Bone marrow (tissue), 2 donors: ENCODE results near the gene ABCC5.

Source experiments
- DNase-seq, 2 donors: peaks; one replicate each; lab custom pipeline; 2025; lab: John Stamatoyannopoulos, UW

Gene ABCC5

DNA sequence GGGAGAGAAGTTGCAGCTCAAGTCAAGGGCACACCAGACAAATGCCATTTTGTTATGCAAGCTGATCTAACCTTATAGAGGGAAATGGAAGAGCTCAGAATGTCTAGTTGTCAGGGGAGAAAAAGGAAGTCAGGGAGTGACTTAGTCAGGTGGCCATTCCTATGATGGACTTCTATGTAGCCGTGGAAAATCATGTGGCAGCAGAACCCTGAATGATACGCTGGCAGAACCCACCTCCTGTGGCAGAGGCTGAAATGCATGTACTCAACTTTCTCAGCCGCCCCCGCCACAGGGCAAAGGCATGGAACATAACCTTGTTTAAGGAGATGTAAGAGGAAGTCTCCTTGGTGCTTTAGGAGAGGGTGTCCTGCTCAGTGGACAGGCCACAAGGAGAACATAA lies 95.3 kb downstream of the ABCC5 start:
- DNase-seq: no peak

DNA sequence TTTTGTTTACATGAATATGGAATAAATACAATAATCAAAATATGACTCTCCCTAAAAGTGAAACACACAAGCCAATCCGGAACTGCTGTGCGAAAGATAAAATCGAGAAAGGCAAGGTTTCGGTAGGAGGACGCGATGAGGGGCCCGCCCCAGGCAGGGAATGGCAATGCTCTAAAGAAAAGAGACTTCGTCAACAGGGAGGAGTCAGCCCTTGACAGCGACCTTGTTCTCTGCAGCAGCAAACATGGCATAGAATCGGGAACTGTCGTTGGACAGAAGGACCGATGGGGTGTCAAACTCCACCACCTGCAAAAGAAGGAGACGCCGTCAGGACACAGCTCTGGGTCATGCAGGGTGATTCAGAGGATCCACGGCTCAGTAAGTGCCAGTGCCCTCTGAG lies 96.6 kb downstream of the ABCC5 start:
- no peak for DNase-seq

DNA sequence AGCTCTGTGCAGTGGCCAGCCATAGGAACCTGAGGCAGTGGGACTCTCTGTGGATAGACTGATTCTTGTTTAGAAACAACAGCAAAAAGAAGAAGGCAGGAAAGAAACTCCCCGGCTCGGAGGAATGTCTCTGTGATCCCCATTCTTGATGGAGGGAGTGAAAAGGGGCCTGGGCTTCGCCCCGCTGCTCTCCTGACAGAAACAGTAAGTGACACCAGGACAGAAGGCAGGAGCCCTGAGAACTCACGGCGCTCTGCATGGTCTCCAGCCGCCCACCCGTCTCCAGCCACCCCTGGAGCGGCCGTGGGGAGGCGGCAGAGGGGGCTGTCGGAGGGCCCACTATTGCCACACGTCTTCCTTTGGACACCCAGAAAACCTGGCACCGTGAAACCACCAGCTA lies 97.3 kb downstream of the ABCC5 start:
- DNase-seq: no peak

DNA sequence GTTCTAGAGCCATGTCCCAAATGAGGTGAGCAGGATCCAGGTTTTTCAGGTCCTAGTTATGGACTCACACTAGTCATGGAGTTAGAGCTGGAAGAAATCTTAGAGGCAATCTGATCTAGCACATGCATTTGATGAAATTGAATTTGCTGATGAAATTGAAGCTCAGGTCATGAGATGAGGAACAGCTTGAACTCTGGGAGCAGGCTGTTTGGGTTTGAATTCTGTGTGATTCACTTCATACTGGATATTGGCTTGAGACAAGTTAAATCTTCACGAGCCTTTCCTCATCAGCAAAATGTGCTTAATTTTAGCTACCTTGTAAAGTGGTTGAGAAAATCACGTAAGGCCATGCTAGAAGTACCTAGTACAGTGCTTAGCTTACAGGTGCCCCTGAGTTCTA lies 99.5 kb downstream of the ABCC5 start:
- no peak for DNase-seq

DNA sequence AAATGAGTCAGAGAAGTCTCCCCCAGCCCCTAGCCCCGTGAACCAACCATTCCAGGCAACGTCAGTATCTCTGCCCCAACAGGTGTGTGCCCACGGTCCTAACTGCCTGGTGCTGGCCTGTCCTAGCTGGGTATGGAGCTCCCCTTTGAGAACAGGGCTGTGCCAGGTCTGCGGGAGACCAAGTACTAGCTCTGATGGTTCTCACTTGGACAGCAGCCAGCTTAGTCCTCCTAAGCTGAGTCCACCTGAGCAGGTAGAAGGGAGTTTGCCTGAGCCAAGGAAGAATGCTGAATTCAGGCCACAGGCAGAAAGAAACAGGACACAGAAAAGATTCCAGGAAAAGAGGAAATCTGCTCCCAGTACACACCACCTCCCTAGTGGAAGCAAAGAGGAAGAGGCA lies 99.9 kb downstream of the ABCC5 start:
- no peak for DNase-seq

DNA sequence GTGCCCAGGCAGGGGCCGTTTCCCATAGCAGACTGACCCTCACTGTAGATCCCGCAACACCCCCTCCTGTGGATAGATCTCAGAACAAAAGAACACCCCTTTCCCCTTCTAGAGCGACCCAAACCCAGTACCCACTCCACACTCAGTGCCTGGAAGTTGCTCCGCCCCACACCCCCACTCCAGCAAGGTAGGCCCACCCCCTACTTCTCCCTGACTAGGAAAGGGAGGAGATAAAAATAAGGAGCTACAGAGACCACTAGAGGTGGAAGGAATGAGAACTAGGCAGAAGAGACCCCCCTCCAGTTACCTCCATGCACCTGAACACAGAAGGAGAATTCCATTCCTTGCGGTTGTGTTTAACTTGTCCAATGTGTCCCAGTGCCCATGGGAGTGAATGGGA lies 102.8 kb downstream of the ABCC5 start:
- DNase-seq: no peak

DNA sequence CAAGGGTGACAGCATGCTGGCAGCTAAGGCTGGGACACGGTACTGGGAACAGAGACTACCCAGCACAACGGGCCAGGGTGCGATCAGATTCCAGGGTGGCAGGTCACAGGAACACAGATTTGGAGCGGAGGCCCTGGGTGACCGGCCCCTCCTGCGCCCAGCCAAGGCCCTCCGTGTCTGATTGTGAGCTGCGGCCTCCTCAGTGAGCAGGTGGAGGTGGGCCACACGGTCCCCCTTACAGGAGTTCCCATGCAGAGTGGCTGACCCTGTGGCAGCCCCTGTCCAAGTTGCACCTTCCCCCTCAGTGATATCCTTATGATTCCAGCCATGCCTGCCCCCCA lies 104.1 kb downstream of the ABCC5 start:
- DNase-seq: no peak

DNA sequence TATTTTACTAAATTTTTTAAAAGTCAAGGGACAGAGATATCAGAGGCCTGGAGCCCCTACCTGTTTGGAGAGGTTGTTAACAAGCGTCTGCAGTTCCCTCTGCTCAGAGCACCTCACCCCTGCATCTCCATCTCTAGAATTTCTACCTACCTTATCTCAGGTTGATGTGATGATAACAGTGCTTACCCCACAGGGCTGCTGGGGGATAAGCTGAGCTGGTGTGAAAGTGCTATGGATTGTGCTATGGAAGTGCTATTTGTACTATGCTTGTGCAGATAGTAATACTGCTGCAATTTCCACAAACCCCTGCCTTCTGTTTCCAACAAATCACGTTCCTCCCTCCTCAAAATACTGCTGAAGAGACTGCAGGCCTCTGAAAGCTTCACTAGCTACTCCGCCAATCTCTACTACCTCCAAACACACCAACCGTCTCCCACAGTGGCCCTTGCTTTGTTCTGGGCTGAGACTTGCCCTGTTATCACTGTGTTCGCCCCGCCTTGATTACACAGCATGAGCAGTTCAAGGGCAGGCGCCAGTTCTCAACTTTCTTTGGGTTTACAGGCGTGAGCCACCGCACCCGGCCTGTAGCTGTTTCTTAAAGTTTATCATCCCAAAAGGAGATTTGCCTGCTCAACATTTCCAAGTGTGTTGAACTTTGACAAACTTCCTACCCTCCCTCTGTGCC lies 104.6 kb downstream of the ABCC5 start:
- no peak for DNase-seq

DNA sequence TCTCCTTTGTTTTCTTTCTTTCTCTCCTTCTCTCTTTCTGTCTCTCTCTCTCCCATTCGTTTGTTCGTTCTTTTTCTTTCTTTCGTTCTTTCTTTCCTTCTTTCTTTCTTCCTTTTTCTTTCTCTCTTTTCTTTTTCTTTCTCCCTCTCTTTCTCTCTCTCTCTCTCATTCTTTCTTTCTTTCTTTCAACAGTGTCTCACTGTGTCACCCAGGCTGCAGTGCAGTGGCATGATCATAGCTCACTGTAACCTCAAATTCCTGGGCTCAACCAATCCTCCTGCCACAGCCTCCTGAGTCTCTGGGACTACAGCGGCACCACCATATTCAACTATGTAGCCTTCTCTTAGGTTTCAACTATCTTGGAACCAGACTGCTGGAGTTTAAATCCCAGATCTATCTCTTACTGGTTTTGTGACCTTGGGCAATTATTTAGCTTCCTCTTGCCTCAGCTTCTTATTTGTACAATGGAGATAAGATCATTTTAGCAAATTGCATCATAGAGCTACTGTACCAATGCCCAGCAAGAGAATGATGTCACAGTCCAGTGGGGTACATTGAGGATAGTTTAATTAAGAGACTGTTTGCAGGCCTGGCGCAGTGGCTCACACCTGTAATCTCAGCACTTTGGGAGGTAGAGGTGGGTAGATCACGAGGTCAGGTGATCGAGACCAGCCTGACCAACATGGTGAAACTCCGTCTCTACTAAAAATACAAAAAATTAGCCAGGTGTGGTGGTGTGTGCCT lies 105.7 kb downstream of the ABCC5 start:
- no peak for DNase-seq

DNA sequence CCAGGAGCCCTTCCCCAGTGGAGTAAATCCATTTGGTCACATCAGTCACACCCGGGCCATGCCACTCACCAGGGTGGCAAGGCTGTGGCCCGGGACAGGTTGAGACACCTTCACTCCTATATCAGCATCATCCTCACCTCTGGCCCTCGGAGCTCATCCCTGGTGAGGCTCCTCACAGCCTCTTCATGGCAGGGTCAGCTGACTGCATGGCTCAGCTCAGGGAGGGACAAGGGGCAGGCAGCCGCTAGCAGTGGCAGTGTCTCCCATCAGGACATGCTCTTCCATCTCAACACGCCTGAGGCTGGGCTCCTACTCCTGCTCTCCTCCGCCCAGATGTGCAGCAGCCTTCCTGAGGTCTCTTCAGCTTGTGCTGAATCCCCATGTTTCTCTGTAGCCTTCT lies 106.6 kb downstream of the ABCC5 start:
- DNase-seq: no peak

DNA sequence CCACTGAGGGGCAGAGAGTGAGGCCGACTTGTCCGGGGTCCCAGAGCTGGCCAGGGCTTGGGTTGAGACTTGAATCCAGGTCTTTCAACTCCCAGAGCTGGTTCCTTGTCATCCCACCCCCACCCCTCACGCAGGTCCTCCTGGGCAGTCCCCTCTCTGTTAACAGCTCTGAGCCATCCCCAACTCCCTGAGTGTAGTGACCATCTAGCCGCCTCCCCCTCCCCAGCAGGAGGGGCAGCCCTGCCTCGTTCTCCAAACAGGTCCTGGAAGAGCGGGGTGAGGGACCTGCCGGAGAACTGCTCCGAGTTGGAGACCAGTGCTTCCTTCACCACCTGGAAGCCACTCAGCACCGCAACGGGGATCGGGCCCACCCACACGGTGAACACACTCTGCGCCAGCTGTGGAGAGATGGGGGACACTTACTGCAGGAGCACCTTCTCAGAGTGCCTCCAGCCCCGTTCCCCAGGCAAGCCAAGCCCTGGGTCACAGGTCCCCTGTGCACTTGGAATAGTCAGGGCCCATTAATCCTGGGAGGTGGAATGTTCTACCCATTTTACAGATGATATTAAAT lies 108.6 kb downstream of the ABCC5 start:
- DNase-seq: no peak

DNA sequence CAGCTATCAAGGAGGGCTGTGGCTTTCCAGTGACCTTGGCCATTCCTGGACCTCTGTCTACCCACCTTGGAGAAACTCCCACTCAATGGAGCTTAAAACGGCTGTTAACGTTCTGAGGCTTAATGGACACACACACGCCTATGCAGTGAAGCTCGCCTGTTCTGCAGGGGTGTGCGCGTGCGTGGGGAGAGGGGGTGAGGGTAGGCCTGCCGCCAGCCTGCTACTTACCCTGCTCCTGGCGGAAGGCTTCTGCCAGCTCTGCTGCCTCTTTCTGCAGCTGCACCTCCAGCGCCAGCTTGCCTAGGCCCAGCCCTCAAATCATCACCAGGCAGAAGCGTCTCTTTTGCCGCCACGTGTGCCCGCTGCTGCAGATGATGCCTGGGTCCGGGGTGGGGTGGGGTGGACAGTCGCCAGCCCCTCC lies 109.8 kb downstream of the ABCC5 start:
- no peak for DNase-seq

DNA sequence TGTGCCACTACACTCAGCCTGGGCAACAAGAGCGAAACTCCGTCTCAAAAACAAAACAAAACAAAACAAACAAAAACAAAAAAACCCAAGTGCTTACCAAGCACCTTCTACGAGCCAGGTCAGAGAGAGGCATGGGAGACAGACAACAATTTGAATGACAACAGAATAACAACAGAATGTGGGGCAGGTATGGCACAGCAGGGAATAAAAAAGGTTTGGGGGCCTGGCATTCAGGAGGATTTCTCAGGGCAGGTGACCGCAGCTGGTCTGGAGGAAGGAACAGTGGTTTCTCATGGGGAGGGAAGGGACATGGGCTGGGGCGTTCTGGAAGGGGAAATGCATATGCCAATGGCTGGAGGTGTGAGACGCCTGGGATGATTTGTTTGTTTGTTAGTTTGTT lies 110.5 kb downstream of the ABCC5 start:
- DNase-seq: no peak

DNA sequence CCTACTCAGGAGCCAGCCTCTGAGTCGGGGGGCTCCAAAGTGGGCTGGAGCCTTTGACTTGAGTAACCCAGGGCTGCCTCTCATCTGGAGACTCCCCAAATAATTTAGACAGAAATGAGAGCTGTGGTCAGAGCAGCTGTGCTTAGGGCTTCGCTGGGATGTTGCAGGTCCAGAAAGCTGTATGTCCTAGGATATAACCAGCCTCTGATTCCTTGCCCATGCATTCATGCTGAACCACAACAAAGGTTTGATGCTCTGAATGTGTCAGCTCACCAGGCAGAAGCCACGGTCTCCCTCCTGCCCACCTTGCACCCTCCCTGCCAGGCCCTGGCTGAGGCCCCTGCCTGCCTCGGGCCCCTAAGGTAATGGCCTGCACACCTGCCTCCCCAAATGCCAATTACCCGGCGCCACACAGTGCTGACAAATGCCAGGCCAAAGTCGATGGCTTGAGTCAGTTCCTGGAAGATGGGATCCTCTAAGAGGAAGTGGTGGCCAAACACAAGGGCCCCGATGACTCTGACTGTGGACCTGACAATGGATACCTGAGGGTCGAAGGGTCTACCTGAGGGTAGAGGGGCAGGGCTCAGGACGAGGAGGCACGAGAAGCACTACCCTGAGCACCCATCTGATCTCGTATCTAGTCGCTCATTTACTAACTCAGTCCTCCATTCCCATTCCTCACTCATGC lies 111.3 kb downstream of the ABCC5 start:
- DNase-seq: no peak

DNA sequence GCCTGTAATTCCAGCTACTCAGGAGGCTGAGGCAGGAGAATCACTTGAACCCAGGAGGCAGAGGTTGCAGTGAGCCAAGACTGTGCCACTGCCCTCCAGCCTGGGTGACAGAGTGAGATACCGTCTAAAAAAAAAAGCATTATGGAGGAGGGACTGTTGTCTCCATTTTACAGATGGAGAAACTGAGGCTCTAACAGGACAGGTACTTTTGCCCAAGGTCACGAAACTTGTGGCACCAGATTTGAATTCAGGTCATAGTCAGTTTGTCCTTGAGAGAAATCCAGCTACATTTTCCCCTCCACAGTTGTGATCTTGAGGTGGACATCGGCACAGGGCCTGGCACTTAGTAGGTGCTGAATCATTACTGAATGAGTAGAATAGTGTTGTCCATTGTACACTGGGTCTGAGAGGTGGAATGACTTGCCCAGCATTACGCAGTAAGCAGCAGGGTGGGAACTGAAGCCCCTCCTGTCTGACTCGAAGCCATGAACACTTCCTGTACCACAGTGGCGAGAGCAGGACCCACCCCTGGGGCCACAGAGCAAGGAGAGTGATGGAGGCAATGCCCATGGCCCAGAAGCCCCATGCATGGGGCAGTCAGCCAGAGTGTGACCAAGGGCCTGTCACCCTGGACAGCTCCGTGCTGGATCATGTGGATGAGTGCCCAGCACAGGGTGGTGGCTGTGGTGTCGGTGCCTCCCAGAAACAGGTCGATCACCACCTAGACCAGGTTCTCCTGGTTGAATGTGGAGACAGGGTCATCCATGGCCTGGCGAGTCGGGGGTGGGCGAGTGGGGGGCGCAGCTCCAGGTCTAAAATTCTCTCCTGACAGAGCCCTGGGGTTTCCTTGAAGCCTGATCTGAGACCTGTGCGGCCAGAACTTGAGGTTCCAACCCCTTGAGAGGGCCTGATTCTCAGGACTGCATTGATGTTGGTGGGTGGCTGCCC lies 112.6 kb downstream of the ABCC5 start:
- no peak for DNase-seq

DNA sequence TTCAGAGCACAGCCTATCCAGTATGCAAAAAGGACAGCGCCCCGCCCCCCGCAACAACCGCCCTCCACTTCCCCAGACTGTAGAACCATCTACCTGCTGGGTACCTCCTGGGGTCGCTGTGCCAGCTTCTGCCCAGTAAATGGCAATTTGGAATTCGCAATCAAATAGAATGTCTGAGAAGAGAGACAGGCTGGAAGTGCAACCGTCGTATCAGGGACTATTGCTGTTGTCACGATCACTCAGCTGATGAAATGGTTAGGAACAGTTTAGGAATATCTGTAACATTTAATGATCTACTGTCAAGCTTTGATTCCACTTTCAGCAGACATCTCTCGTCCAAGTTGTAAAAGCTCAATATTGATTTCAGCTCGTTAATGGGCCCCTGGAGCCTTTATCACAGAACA lies 119.7 kb downstream of the ABCC5 start:
- no peak for DNase-seq

DNA sequence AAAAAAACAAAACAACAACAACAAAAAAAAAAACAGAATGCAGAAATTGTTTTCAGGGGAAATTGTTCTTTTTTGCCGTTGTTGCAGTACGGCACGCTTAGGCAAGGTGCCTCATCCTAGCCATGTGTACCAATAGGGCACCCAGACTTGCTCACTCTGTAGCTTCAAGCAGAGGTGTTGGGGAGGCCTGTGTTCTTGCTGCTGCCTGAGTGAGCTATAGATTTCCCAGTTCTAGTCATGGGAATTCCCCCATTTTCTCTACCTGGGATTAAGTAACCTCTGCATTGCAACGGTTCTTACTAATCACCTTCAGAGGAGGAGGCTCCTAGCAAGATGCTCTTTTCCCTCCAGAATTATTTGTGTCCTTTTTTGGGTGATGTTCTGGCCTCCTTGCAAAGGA lies 120.1 kb downstream of the ABCC5 start:
- no peak for DNase-seq

DNA sequence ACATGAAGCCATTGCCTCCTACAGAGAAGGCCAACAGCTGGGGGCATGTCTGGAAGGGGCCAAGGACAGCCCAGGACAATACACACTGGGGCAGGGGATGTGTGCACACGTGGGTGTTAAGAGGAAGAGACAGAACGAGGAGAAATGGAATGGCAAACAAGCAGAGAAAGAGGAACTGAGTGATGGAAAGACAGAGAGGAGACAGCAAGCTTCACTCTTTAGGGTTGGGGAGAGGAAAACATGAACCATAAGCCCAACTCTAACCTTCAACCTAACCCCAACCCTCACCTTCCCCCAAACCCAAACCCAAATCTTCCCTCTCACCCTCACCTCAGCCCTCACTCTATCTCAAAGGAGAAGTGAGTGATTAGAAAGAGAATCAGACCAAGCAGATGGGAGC lies 121.1 kb downstream of the ABCC5 start:
- no peak for DNase-seq

DNA sequence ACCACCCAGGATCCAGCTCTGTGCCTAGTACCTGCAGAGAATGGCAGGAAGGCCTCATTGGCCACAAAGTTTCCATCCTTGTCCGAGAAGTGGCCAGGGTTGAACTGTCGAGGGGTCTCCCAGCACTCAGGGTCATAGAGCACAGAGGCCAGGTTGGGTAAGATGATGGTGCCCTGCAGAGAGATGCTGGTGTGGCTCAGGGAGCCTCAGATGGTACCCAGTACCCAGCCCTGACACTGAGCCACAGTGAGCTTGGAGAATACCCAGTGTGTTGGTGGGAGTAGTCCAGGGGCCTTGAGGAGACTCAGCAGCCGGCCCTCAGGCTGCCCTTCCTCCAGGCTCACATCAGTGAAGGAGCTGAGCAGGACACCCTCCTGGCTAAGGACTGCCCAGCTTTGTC lies 121.5 kb downstream of the ABCC5 start:
- DNase-seq: no peak

DNA sequence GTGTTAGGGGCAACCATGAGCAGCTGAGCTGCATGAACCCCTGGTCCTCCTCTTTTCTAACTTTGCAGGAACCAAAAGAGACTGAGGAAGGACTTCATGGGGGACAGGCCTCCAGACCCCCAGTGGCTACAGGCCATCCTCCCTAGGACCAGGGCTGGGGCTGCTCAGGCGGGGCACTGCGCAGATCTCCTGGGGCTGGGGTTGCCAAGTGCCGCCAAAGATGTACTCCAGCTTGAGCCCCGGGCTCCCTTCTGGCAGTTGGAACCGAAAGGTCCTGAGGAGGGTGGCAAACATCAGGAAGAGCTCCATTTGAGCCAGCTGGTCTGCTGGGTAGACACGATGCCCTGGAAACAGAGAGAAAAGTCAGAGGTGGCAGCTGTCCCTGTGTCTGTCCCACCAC lies 121.9 kb downstream of the ABCC5 start:
- DNase-seq: no peak

DNA sequence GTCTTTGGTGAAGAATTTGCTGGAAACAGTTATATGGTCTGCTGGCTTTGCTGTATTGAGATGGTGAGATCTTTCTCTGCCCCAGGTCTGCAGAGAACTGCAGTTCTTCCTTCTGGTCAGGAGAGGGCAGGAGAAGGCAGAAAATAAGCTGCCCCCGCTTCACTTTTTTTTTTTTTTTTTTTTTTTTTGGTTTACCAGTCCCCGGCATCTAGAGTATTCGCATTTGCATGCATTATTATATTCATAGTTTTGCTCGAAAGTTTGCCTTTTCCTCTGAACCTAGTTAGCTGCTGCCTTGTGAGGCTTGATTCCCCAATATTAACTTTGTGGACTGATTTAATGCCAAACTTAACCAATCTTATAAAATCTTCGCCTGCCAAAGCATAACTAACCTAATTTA lies 122.4 kb downstream of the ABCC5 start:
- peak in 1 of 2 donors; percentile 52 for DNase-seq

DNA sequence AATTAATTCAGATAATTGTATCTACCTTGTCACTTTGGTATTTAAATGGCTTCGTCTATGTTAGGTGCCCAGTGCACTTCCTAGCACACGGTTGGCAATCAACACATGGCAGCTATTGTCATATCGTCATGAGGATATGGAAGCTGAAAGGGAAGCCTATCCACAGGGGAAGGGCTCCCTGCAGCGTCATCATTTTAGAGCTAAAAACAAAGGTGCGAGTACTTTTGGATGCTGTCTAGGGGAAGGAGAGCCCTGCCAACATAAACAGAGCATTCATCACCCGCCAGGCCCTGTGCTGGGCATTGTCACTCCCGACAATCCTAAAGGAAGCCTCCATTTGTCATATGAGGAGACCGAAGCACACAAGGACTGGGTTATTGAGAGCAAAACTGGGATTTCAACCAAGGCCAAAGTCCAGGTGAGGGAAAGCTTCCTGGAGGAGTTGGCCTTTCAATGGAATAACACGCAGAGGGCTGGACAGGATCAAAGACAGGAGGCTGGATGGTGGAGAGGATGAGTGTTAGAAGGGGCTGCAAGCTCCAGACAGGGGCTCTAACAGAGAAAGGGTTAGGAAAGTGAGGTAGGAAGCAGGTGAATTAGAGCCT lies 125.0 kb downstream of the ABCC5 start:
- no peak for DNase-seq
